Gastroesophageal sphincter (tissue), 3 donors: ENCODE measurements around the gene NDE1.

Experiments used
- CTCF ChIP-seq, 4 experiments: fragments of 200-600 bp in 2 of 4; fragments of 450-650 bp in 2 of 4; sonication (generic) in 1 of 4; IDR thresholded peaks; one replicate each; pipeline ENCODE4 v1.5.1; 2017 to 2019; ENCODE audit warnings: antibody characterized with exemption in 4 of 4, mild to moderate bottlenecking in 2 of 4, moderate library complexity in 2 of 4
- EP300 ChIP-seq: sonication (generic); formaldehyde crosslinking; IDR thresholded peaks from one replicate; pipeline ENCODE4 v1.6.1; 2017; ENCODE audit warnings: antibody characterized with exemption, mild to moderate bottlenecking
- POLR2A ChIP-seq, 2 donors: fragments of 450-650 bp; IDR thresholded peaks; one replicate each; pipeline ENCODE4 v1.6.1; 2017; ENCODE audit warnings: antibody characterized with exemption in 2 of 2, mild to moderate bottlenecking in 2 of 2, moderate library complexity in 1 of 2
- POLR2AphosphoS5 ChIP-seq: sonication (generic); formaldehyde crosslinking; IDR thresholded peaks from one replicate; pipeline ENCODE4 v1.6.1; 2017; ENCODE audit warnings: antibody characterized with exemption

- no peak for TF ChIP-seq CTCF (IDR thresholded peaks at IDR 0.05)
- TF ChIP-seq POLR2AphosphoS5 = no peak
- no peak for TF ChIP-seq POLR2A (IDR thresholded peaks at IDR 0.05)
- no peak for TF ChIP-seq EP300
These were observed 41.0 kb downstream of the NDE1 start for GRCh38 chr16:15691046-15691445.
